HEK293T (cell line): ENCODE results near the gene USP43.

Experiments
- ARNT ChIP-seq: fragments of 450-650 bp; IDR thresholded peaks from 2 replicates; pipeline ENCODE4 v1.6.1; 2017; ENCODE audit warnings: mild to moderate bottlenecking
- NFRKB ChIP-seq: fragments of 450-650 bp; IDR thresholded peaks from 2 replicates; pipeline ENCODE4 v1.6.1; 2016; ENCODE audit warnings: mild to moderate bottlenecking, moderate library complexity
- PKNOX1 ChIP-seq: fragments of 450-650 bp; IDR thresholded peaks from 2 replicates; pipeline ENCODE4 v1.6.1; 2016
- SP1 ChIP-seq: fragments of 450-650 bp; IDR thresholded peaks from 2 replicates; pipeline ENCODE4 v1.6.1; 2017
- SUZ12 ChIP-seq: fragments of 450-650 bp; IDR thresholded peaks from 2 replicates; pipeline ENCODE4 v1.6.1; 2016; ENCODE audit warnings: mild to moderate bottlenecking
- ZNF384 ChIP-seq: fragments of 450-650 bp; IDR thresholded peaks from 2 replicates; pipeline ENCODE4 v1.6.1; 2016

- no peak for TF ChIP-seq NFRKB
- TF ChIP-seq PKNOX1 = no peak
- no peak for TF ChIP-seq SP1
- no peak for TF ChIP-seq SUZ12
- TF ChIP-seq ARNT = no peak
- TF ChIP-seq ZNF384 = no peak
These were observed 26.2 kb downstream of the USP43 start for GRCh38 chr17:9671559-9671958.
